H1 (cell line): Measurements from ENCODE around the gene CDH8. TPM values are rescaled to one million over a fixed set of nuclear protein-coding genes. Genes with fewer than 3 reads are reported as not detected.

Experiments
- CTCF ChIA-PET: fragments of 300-600 bp; sonication (Branson Sonifier 250); formaldehyde crosslinking; loops from one replicate; lab custom pipeline; 2021; ENCODE audit not compliant: partially characterized antibody; lab: Charles Lee
- POLR2A ChIA-PET: fragments of 300-600 bp; sonication (Branson Sonifier 250); formaldehyde crosslinking; loops from one replicate; lab custom pipeline; 2021; ENCODE audit warnings: inconsistent platforms; ENCODE audit not compliant: partially characterized antibody; lab: Charles Lee
- DNase-seq, 2 experiments: peaks; one replicate each; pipeline versions ENCODE4 v3.0.0 to v3.0.0-alpha.2; 2010 to 2022; ENCODE audit warnings: low spot score in 2 of 2, low read depth in 1 of 2, mixed read lengths in 1 of 2
- FAIRE-seq: peaks from 2 replicates; lab custom pipeline; 2011; peaks lifted over from hg19 to GRCh38; lab: Jason Lieb, UNC
- H2AFZ ChIP-seq: 2 replicates; pipeline ENCODE4 v1.8.1; 2012; ENCODE audit warnings: low read length, inconsistent platforms
- H2AK5ac ChIP-seq: 2 replicates; pipeline ENCODE4 v1.6.1; 2013; ENCODE audit warnings: low read depth, low read length
- H2BK120ac ChIP-seq: replicated peaks from 2 replicates; pipeline ENCODE3; 2013; ENCODE audit warnings: low read depth, low read length, inconsistent platforms
- H2BK12ac ChIP-seq: 2 replicates; pipeline ENCODE4 v1.6.1; 2013; ENCODE audit warnings: low read depth, low read length
- H2BK15ac ChIP-seq: 2 replicates; pipeline ENCODE4 v1.6.1; 2013; ENCODE audit warnings: low read length
- H2BK20ac ChIP-seq: 2 replicates; pipeline ENCODE4 v1.6.1; 2013; ENCODE audit warnings: low read length
- H2BK5ac ChIP-seq: 2 replicates; pipeline ENCODE4 v1.6.1; 2013; ENCODE audit warnings: low read depth, low read length
- H3K14ac ChIP-seq: 2 replicates; pipeline ENCODE4 v1.6.1; 2013; ENCODE audit warnings: inconsistent platforms; ENCODE audit not compliant: insufficient read length
- H3K18ac ChIP-seq: 2 replicates; pipeline ENCODE4 v1.6.1; 2013; ENCODE audit warnings: low read length; ENCODE audit errors: extremely low read depth
- H3K23ac ChIP-seq: 2 replicates; pipeline ENCODE4 v1.6.1; 2013; ENCODE audit warnings: inconsistent platforms; ENCODE audit not compliant: insufficient read length
- H3K23me2 ChIP-seq: 2 replicates; pipeline ENCODE4 v1.6.1; 2013; ENCODE audit warnings: low read depth, low read length
- H3K27ac ChIP-seq: 2 replicates; pipeline ENCODE4 v1.6.1; 2011; ENCODE audit warnings: low read depth, low read length, inconsistent platforms
- H3K27me3 ChIP-seq, 4 experiments: replicated peaks in 1 of 4; 1 replicate in 1 of 4; 2 replicates in 3 of 4; pipeline versions ENCODE4 v1.6.1 to v1.8.1; 2011 to 2013; ENCODE audit warnings: low read length in 3 of 4, mild to moderate bottlenecking in 3 of 4, inconsistent platforms in 2 of 4, mixed read lengths in 2 of 4, moderate library complexity in 1 of 4; ENCODE audit not compliant: control insufficient read depth in 3 of 4, insufficient read depth in 3 of 4; ENCODE audit errors: extremely low read depth in 1 of 4
- H3K36me3 ChIP-seq, 4 experiments: 2 replicates each; pipeline versions ENCODE4 v1.6.1 to v1.8.1; 2011 to 2013; ENCODE audit warnings: mild to moderate bottlenecking in 4 of 4, low read length in 3 of 4, moderate library complexity in 2 of 4, control low read depth in 1 of 4, inconsistent platforms in 1 of 4; ENCODE audit not compliant: insufficient read depth in 4 of 4, control insufficient read depth in 2 of 4
- H3K4ac ChIP-seq: replicated peaks from 2 replicates; pipeline ENCODE3; 2013; ENCODE audit warnings: low read length, low read depth, mixed read lengths, inconsistent platforms; ENCODE audit not compliant: insufficient read length
- H3K4me1 ChIP-seq, 4 experiments: replicated peaks in 1 of 4; 1 replicate in 1 of 4; 2 replicates in 3 of 4; pipeline versions ENCODE4 v1.6.1 to v1.8.1; 2011 to 2013; ENCODE audit warnings: low read length in 3 of 4, inconsistent platforms in 2 of 4, mixed read lengths in 1 of 4; ENCODE audit not compliant: insufficient read depth in 4 of 4, control insufficient read depth in 3 of 4
- H3K4me2 ChIP-seq, 2 experiments: 2 replicates each; pipeline versions ENCODE4 v1.6.1 to v1.8.1; 2011 to 2013; ENCODE audit warnings: low read depth in 2 of 2, low read length in 2 of 2, control low read depth in 1 of 2, inconsistent platforms in 1 of 2, mild to moderate bottlenecking in 1 of 2; ENCODE audit not compliant: insufficient read depth in 1 of 2
- H3K4me3 ChIP-seq, 4 experiments: fragments of 200-600, 300-600 bp in 1 of 4; sonication (generic), shearing (Covaris generic), sonication (Bioruptor Twin) in 1 of 4; 2 replicates each; pipeline versions ENCODE4 v1.5.1 to v1.8.1; 2011 to 2016; ENCODE audit warnings: low read length in 4 of 4, low read depth in 3 of 4, control low read depth in 2 of 4, inconsistent platforms in 2 of 4, mild to moderate bottlenecking in 2 of 4, mixed read lengths in 1 of 4, moderate library complexity in 1 of 4; ENCODE audit not compliant: insufficient read depth in 2 of 4; ENCODE audit errors: extremely low read depth in 1 of 4
- H3K56ac ChIP-seq: replicated peaks from 2 replicates; pipeline ENCODE3; 2013; ENCODE audit warnings: low read depth, mild to moderate bottlenecking, mixed read lengths, low read length, inconsistent platforms; ENCODE audit not compliant: insufficient read length
- H3K79me1 ChIP-seq: 2 replicates; pipeline ENCODE4 v1.6.1; 2013; ENCODE audit warnings: low read depth, low read length, control low read depth
- H3K79me2 ChIP-seq, 2 experiments: 2 replicates each; pipeline versions ENCODE4 v1.6.1 to v1.8.1; 2012 to 2013; ENCODE audit warnings: low read length in 2 of 2, mild to moderate bottlenecking in 2 of 2, inconsistent platforms in 1 of 2; ENCODE audit not compliant: insufficient read depth in 2 of 2, control insufficient read depth in 1 of 2
- H3K9ac ChIP-seq, 4 experiments: replicated peaks in 1 of 4; 1 replicate in 1 of 4; 2 replicates in 3 of 4; pipeline versions ENCODE4 v1.6.1 to v1.8.1; 2011 to 2013; ENCODE audit warnings: low read depth in 3 of 4, low read length in 3 of 4, control low read depth in 2 of 4, mild to moderate bottlenecking in 2 of 4, moderate library complexity in 2 of 4, inconsistent platforms in 1 of 4; ENCODE audit errors: extremely low read depth in 1 of 4
- H3K9me3 ChIP-seq, 2 experiments: 2 replicates each; pipeline versions ENCODE4 v1.6.1 to v1.8.1; 2012 to 2013; ENCODE audit warnings: mild to moderate bottlenecking in 2 of 2, moderate library complexity in 2 of 2, control low read depth in 1 of 2, inconsistent platforms in 1 of 2, low read depth in 1 of 2, low read length in 1 of 2, mixed read lengths in 1 of 2; ENCODE audit not compliant: insufficient read depth in 2 of 2
- H4K20me1 ChIP-seq, 2 experiments: replicated peaks in 1 of 2; 2 replicates each; pipeline versions ENCODE3 to v1.8.1; 2011 to 2013; ENCODE audit warnings: inconsistent platforms in 2 of 2, low read length in 2 of 2, mild to moderate bottlenecking in 1 of 2; ENCODE audit not compliant: insufficient read depth in 2 of 2, control insufficient read depth in 1 of 2
- H4K5ac ChIP-seq: 2 replicates; pipeline ENCODE4 v1.6.1; 2013; ENCODE audit warnings: low read length, low read depth, mixed read lengths, inconsistent platforms; ENCODE audit not compliant: insufficient read length
- H4K8ac ChIP-seq: 2 replicates; pipeline ENCODE4 v1.8.0; 2013; ENCODE audit warnings: mild to moderate bottlenecking, moderate library complexity, low read length, inconsistent platforms; ENCODE audit not compliant: insufficient read depth; ENCODE audit errors: extremely low read depth
- H4K91ac ChIP-seq: replicated peaks from 2 replicates; pipeline ENCODE3; 2013; ENCODE audit warnings: low read length, mixed read lengths, inconsistent platforms; ENCODE audit not compliant: insufficient read length
- CBX5 ChIP-seq: fragments of 300-800, 300-1000 bp; sonication (generic); IDR thresholded peaks from 2 replicates; pipeline ENCODE4 v1.7.1; 2016; ENCODE audit warnings: antibody characterized with exemption, low read length, low read depth
- CREB1 ChIP-seq: IDR thresholded peaks from 2 replicates; pipeline ENCODE4 v1.6.1; 2012; ENCODE audit warnings: inconsistent platforms
- CTBP2 ChIP-seq: IDR thresholded peaks from 2 replicates; pipeline ENCODE4 v1.7.0; 2011; ENCODE audit warnings: borderline replicate concordance, mild to moderate bottlenecking, moderate library complexity, mixed read lengths, low read length; ENCODE audit not compliant: insufficient read depth, insufficient read length
- E2F6 ChIP-seq: IDR thresholded peaks from 2 replicates; pipeline ENCODE4 v1.6.1; 2012; ENCODE audit warnings: inconsistent platforms
- EGR1 ChIP-seq: IDR thresholded peaks from 2 replicates; pipeline ENCODE4 v1.6.1; 2011; ENCODE audit warnings: low read depth, low read length, borderline replicate concordance
- MAX ChIP-seq: IDR thresholded peaks from 2 replicates; pipeline ENCODE4 v1.6.1; 2012; ENCODE audit warnings: inconsistent platforms
- NANOG ChIP-seq: IDR thresholded peaks from 2 replicates; pipeline ENCODE4 v1.6.1; 2011; ENCODE audit warnings: low read length, low read depth, mild to moderate bottlenecking, inconsistent platforms; ENCODE audit not compliant: insufficient read depth, poor library complexity, severe bottlenecking
- POLR2A ChIP-seq, 2 experiments: IDR thresholded peaks; 1 replicate in 1 of 2; 2 replicates in 1 of 2; pipeline ENCODE4 v1.6.1; 2011; ENCODE audit warnings: low read depth in 2 of 2, low read length in 2 of 2, mild to moderate bottlenecking in 2 of 2; ENCODE audit errors: control extremely low read depth in 1 of 2
- POLR2AphosphoS5 ChIP-seq: IDR thresholded peaks from 2 replicates; pipeline ENCODE4 v1.6.1; 2011; ENCODE audit warnings: low read depth, low read length
- RBBP5 ChIP-seq: IDR thresholded peaks from 2 replicates; pipeline ENCODE4 v1.7.1; 2012; ENCODE audit warnings: low read depth, mild to moderate bottlenecking, inconsistent platforms, low read length, moderate library complexity, borderline replicate concordance
- RNF2 ChIP-seq: fragments of 200-900, 300-1000 bp; sonication (generic); IDR thresholded peaks from 2 replicates; pipeline ENCODE4 v1.7.1; 2016; ENCODE audit warnings: borderline replicate concordance, low read depth, mild to moderate bottlenecking, antibody characterized with exemption, low read length; ENCODE audit not compliant: poor library complexity, severe bottlenecking; ENCODE audit errors: missing control alignments
- SIN3A ChIP-seq, 2 experiments: IDR thresholded peaks in 1 of 2; conservative IDR thresholded peaks in 1 of 2; 2 replicates each; pipeline ENCODE4 v1.6.1; 2011 to 2012; ENCODE audit warnings: low read length in 2 of 2, improper control_type of control experiment in 1 of 2, low read depth in 1 of 2, mild to moderate bottlenecking in 1 of 2
- SRF ChIP-seq: IDR thresholded peaks from 2 replicates; pipeline ENCODE4 v1.6.1; 2011; ENCODE audit warnings: mild to moderate bottlenecking, low read depth, low read length, moderate library complexity
- WGBS, 2 experiments: shearing (Covaris generic) in 1 of 2; methylation state at CpG; one replicate each; pipeline versions ENCODE4 v1.1.6 to v1.1.7; 2013 to 2015; ENCODE audit warnings: low lambda C conversion rate in 2 of 2, mixed read lengths in 2 of 2, inconsistent platforms in 1 of 2, low coverage in 1 of 2, missing lambda C conversion rate in 1 of 2; ENCODE audit not compliant: insufficient replicate concordance in 2 of 2, insufficient coverage in 1 of 2, insufficient read length in 1 of 2; ENCODE audit errors: extremely low coverage in 1 of 2, missing lambda C conversion rate in 1 of 2; 5-methylcytosine and 5-hydroxymethylcytosine counted together
- polyA plus RNA-seq, 7 experiments: library from polyadenylated mRNA; depleted of rRNA in 3 of 7; stranded (reverse) in 5 of 7; unstranded in 2 of 7; fragments of >200 nt in 5 of 7; fragments of 200-250 nt in 2 of 7; gene quantifications; 1 replicate in 5 of 7; 2 replicates in 1 of 7; 4 replicates in 1 of 7; pipeline versions ENCODE4 v1.2.1 to v1.2.3, GENCODE V29; 2011 to 2013; ENCODE audit warnings: missing spikeins in 2 of 7, mixed read lengths in 2 of 7
- total RNA-seq: library from RNA; stranded (reverse); fragmentation: NEBNext Ultra II Directional; extraction: Animal tissue kit (Norgen Biotek cat#: 25700); gene quantifications from 2 replicates; pipeline ENCODE4 v1.2.1, GENCODE V29; 2021

Gene CDH8
- total and polyA plus RNA-seq, 2 of the 8 experiments (the other 6 are each of a cell fraction or from before 2014, with no cell fraction given): 7.7 to 8.4 TPM

DNA sequence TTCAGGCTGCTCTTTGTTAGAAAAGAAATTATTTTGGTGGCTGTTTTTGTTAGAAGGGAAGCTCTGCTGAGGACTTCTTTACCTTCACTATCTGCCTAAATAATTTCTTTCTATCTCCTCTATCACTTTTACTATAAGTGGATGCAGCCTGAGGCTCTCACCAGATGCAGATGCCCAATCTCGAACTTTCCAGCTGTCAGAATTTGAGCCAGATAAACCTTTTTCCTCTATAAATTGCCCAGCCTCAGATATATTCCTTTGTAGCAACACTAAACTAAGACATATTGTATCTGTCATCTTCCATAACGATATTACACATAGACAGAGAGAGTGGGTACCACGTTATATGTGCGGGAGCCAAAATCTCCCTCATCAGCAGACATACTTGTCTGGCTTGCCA, 15.7 kb upstream of the CDH8 start:
- Histone ChIP-seq H3K4ac (no peak overlapping the region), H2AFZ (no peak overlapping the region), H3K36me3 (no peaks in the 10 kb centered on the region), H3K27me3 (no peaks in the 10 kb centered on the region), H4K5ac (no peak overlapping the region), H2BK15ac (no peak overlapping the region), H3K23me2 (no peaks in the 10 kb centered on the region; the same call in 1 of the 2 replicates), H3K4me2 (no peak overlapping the region), H2BK12ac (no peak overlapping the region), H2BK5ac (no peak overlapping the region), H3K14ac (no peak overlapping the region), H4K91ac (no peak overlapping the region), H2AK5ac (no peak overlapping the region), H3K79me2 (no peaks in the 10 kb centered on the region), H3K4me1 (peaks cover 0 to 15% (median 5%) of the 10 kb centered on the region in 4 experiments; a peak in 4 of 7 replicates), H3K27ac (no peak overlapping the region), H4K20me1 (no peaks in the 10 kb centered on the region), H3K56ac (no peak overlapping the region), H2BK20ac (no peak overlapping the region), H3K18ac (no peak overlapping the region), H4K8ac (no peak overlapping the region), H3K4me3 (no peak overlapping the region), H3K9me3 (no peaks in the 10 kb centered on the region), H3K23ac (no peak overlapping the region), H3K79me1 (no peaks in the 10 kb centered on the region), H2BK120ac (no peak overlapping the region), H3K9ac (no peak overlapping the region)
- FAIRE-seq (no peak), DNase-seq (no peak)
- WGBS, 2 experiments: 90% methylated on average over 4 of the region's 4 CpGs; no CpG with 5 or more reads in 1 of the 2 experiments
- POLR2A ChIA-PET: no interaction called here
- CTCF ChIA-PET: interaction anchor here (0.6 to 1.5 kb wide), 9 partner anchors 9 to 335 kb away, joined by 3 to 12 read pairs (median 3); partner anchors contain the start of gene CDH8
- TF ChIP-seq CREB1 (no peak), CBX5 (no peak), SIN3A (conservative IDR thresholded peaks at IDR 0.05 in 1 of 2, IDR thresholded peaks at IDR 0.05 in 1 of 2; ENCODE audit: low read depth in 1 of 2, low read length in 2 of 2) (no peak), RNF2 (no peak), CTBP2 (no peak), MAX (no peak), EGR1 (no peak), POLR2A (IDR thresholded peaks at IDR 0.05; ENCODE audit: control extremely low read depth in 1 of 2, low read depth in 2 of 2, low read length in 2 of 2) (no peak), SRF (no peak), E2F6 (no peak), RBBP5 (no peak), NANOG (no peak), POLR2AphosphoS5 (no peak)
